Right ventricle myocardium inferior (tissue), 1 donor: Measurements from ENCODE around the gene SLC6A13. TPM values are rescaled to one million over a fixed set of nuclear protein-coding genes. Genes with fewer than 3 reads are reported as not detected.

Experiments used
- ATAC-seq: fragments of 200-7000 bp; cut with Tn5 transposase; one replicate; pipeline ENCODE4 v1.9.1; 2020; ENCODE audit warnings: mild to moderate bottlenecking, moderate library complexity
- DNase-seq: peaks from one replicate; pipeline ENCODE4 v3.0.0; 2021; ENCODE audit errors: missing footprints
- intact Hi-C: fragments of 100-400 bp; cut with DNase I; formaldehyde crosslinking; loops from one replicate; pipeline ENCODE4 v1.11.0; 2022
- total RNA-seq: library from RNA; stranded (reverse); fragmentation: NEBNext Ultra II Directional; extraction: Animal tissue kit (Norgen Biotek cat#: 25700); gene quantifications from one replicate; pipeline ENCODE4 v1.2.1, GENCODE V29; 2021
- donor health status: DM: no; HTN: yes; CAD: no; lungs with severe emphysema.

Gene SLC6A13
- total RNA-seq, 1 donor from 2014 or later: 3.2 TPM

- DNase-seq (peak; percentile 76), ATAC-seq (peak; percentile 56)
- intact Hi-C loops: no loop called here
Observed at GRCh38 chr12:175250-175649, 87.4 kb downstream of the SLC6A13 start.

GRCh38 chr12:174596-174995 lies 88.0 kb downstream of the SLC6A13 start:
- intact Hi-C loops: no loop called here
- DNase-seq: peak; percentile 46
- no peak for ATAC-seq

- intact Hi-C loops: no loop called here
- ATAC-seq (no peak), DNase-seq (no peak)
Observed at GRCh38 chr12:174124-174523, 88.5 kb downstream of the SLC6A13 start.

- intact Hi-C loops: no loop called here
- no peak for ATAC-seq
- no peak for DNase-seq
Observed at GRCh38 chr12:172732-173161, 89.9 kb downstream of the SLC6A13 start.

GRCh38 chr12:171743-172676 lies 90.6 kb downstream of the SLC6A13 start:
- intact Hi-C loops: no loop called here
- DNase-seq: no peak
- peak; percentile 14 for ATAC-seq

- ATAC-seq: no peak
- intact Hi-C loops: no loop called here
- DNase-seq: no peak
Observed at GRCh38 chr12:171276-171675, 91.4 kb downstream of the SLC6A13 start.

Other genes starting within 250 kb of the SLC6A13 start
- 2.3 TPM for gene IQSEC3, start 196.1 kb downstream of the SLC6A13 start, total RNA-seq
- 0.68 TPM for gene SLC6A12, start 48.7 kb downstream of the SLC6A13 start, total RNA-seq
- gene KDM5A, start 126.5 kb upstream of the SLC6A13 start, total RNA-seq: 25.5 TPM
- gene CCDC77, start 138.8 kb upstream of the SLC6A13 start, total RNA-seq: 3.1 TPM
- gene B4GALNT3, start 197.1 kb upstream of the SLC6A13 start, total RNA-seq: 36.6 TPM